AG09309 (cell line): ENCODE results near the gene B4GALNT4.

Experiments used
- DNase-seq: peaks from one replicate; pipeline ENCODE4 v3.0.0-alpha.2; 2010; ENCODE audit warnings: low read depth
- H3K4me3 ChIP-seq: 2 replicates; pipeline ENCODE4 v1.5.1; 2011; ENCODE audit warnings: mild to moderate bottlenecking, low read depth, low read length, moderate library complexity; ENCODE audit not compliant: control insufficient read depth
- CTCF ChIP-seq: IDR thresholded peaks from 2 replicates; pipeline ENCODE4 v1.5.1; 2011; ENCODE audit warnings: mild to moderate bottlenecking, low read depth, low read length, inconsistent platforms; ENCODE audit not compliant: insufficient read depth, control insufficient read depth; ENCODE audit errors: missing control alignments

Gene B4GALNT4

GRCh38 chr11:370070-370941 is 1.0 kb downstream of the B4GALNT4 start:
- DNase-seq = no peak
- H3K4me3 ChIP-seq = peak overlapping the region; percentile 34
- no peak for TF ChIP-seq CTCF

- H3K4me3 ChIP-seq = no peak overlapping the region
- no peak for TF ChIP-seq CTCF
- DNase-seq = no peak
Observed at GRCh38 chr11:371051-371450, 1.8 kb downstream of the B4GALNT4 start.

- no peak for TF ChIP-seq CTCF
- H3K4me3 ChIP-seq = no peak overlapping the region
- no peak for DNase-seq
Observed at GRCh38 chr11:371716-372590, 2.7 kb downstream of the B4GALNT4 start.

- no peak for DNase-seq
- no peak for TF ChIP-seq CTCF
- no peak overlapping the region for H3K4me3 ChIP-seq
Observed at GRCh38 chr11:372809-373715, 3.8 kb downstream of the B4GALNT4 start.

GRCh38 chr11:373716-374551 is 4.6 kb downstream of the B4GALNT4 start:
- TF ChIP-seq CTCF = no peak

More at GRCh38 chr11:373716-374551, 4.6 kb downstream of the B4GALNT4 start:
- H3K4me3 ChIP-seq = no peak overlapping the region
- DNase-seq = no peak
